ENCODE measurements around the gene MTHFD2.

The MTHFD2 gene

GRCh38 chr2:74267068-74267467, 68.7 kb downstream of the MTHFD2 start:
- DNase-seq (ENCODE audit: low read depth), result no peak
